Bronchial epithelial cell (primary cell): ENCODE results near the gene SLC10A7. TPM values are rescaled to one million over a fixed set of nuclear protein-coding genes. Genes with fewer than 3 reads are reported as not detected.

ENCODE experiments used
- DNase-seq: peaks from one replicate; pipeline ENCODE4 v3.0.0-alpha.2; 2010; ENCODE audit warnings: low read depth
- FAIRE-seq: peaks from 2 replicates; lab custom pipeline; 2011; peaks lifted over from hg19 to GRCh38; lab: Jason Lieb, UNC
- H3K27me3 ChIP-seq: 2 replicates; pipeline ENCODE4 v1.5.1; 2011; ENCODE audit warnings: low read length; ENCODE audit not compliant: control insufficient read depth, insufficient read depth
- H3K36me3 ChIP-seq: 2 replicates; pipeline ENCODE4 v1.5.1; 2011; ENCODE audit warnings: low read length; ENCODE audit not compliant: control insufficient read depth, insufficient read depth
- H3K4me3 ChIP-seq: 2 replicates; pipeline ENCODE4 v1.5.1; 2011; ENCODE audit warnings: mild to moderate bottlenecking, low read depth, low read length, control low read depth
- CTCF ChIP-seq: IDR thresholded peaks from 2 replicates; pipeline ENCODE4 v1.5.1; 2011; ENCODE audit warnings: mild to moderate bottlenecking, moderate library complexity, low read length, control low read depth, inconsistent platforms; ENCODE audit not compliant: insufficient read depth, severe bottlenecking
- total RNA-seq: library from RNA; depleted of rRNA; stranded (reverse); fragments of >200 nt; gene quantifications from 2 replicates; pipeline ENCODE4 v1.2.1, GENCODE V29; 2014

Gene SLC10A7
- total RNA-seq, 1 donor from 2014 or later: 7.4 TPM

DNA sequence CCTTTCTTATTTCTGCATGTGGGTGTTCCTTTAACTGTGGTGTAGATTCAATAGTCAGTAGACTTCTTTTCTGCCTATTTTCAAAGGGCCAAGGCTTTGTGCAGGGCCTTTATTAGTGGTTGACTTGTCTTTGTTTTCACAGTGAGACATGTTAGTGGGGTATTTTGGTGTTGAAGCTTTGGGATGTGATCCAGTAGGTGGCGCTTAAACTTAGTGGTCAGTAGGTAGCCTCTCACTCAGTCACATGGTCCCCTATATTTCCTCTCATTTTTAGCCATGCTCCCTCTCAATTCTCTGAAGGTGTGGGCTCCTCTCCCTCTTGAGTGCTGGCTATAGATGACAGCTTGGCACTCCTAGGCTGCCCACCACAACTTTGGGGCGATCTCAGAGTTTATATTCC, 23.4 kb upstream of the SLC10A7 start:
- H3K27me3 ChIP-seq: no peaks in the 10 kb centered on the region
- TF ChIP-seq CTCF: peak; percentile 60
- DNase-seq (peak; percentile 45), FAIRE-seq (no peak)
- H3K4me3 ChIP-seq: no peak overlapping the region
- no peaks in the 10 kb centered on the region for H3K36me3 ChIP-seq

GRCh38 chr4:146534178-146534577, 12.4 kb upstream of the SLC10A7 start:
- H3K4me3 ChIP-seq: no peak overlapping the region
- TF ChIP-seq CTCF: no peak
- DNase-seq: no peak
- H3K27me3 ChIP-seq: no peaks in the 10 kb centered on the region
- no peaks in the 10 kb centered on the region for H3K36me3 ChIP-seq
- FAIRE-seq: no peak

DNA sequence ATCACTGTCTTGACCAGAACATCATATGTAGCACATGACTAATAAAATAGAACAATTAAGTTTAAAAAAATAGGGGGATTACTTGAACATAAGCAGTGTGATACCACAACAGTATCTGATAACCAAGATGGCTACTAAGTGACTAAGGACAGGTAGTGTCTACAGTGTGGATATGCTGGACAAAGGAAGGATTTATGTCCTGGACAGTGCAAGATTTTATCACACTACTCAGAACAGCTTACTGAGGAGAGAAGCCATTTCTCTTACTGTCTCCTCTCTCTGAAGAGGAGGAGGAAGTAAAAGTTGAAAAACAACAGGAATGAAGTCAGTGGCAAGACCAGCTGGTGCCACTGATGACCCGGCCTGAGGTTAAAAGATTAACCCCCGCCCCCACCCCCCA, 4.0 kb upstream of the SLC10A7 start:
- H3K36me3 ChIP-seq: no peaks in the 10 kb centered on the region
- no peak for FAIRE-seq
- no peaks in the 10 kb centered on the region for H3K27me3 ChIP-seq
- TF ChIP-seq CTCF: no peak
- no peak overlapping the region for H3K4me3 ChIP-seq
- no peak for DNase-seq

GRCh38 chr4:146524663-146525062, 2.9 kb upstream of the SLC10A7 start:
- DNase-seq (peak; percentile 20), FAIRE-seq (no peak)
- H3K4me3 ChIP-seq: no peak overlapping the region
- no peaks in the 10 kb centered on the region for H3K27me3 ChIP-seq
- TF ChIP-seq CTCF: no peak
- H3K36me3 ChIP-seq: no peaks in the 10 kb centered on the region

DNA sequence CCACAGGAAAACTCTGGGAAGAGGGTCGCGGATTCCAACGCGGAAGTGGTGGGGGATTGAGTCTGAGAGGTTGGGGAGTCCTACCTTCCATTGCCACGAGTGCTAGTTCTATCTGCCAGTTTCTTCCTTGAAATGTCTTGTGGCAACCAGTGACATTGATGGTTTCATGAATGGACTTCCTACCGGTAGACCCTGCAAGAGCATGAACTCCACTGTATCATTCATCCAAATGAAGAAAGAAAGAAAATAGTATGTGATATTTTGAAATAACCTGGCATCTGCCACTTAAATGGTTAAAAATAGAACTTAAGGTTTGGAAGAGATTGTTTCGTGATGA, 1.1 kb upstream of the SLC10A7 start:
- H3K4me3 ChIP-seq: peak overlapping the region; percentile 82
- DNase-seq (peak; percentile 10), FAIRE-seq (no peak)
- H3K36me3 ChIP-seq: no peaks in the 10 kb centered on the region
- TF ChIP-seq CTCF: no peak
- no peaks in the 10 kb centered on the region for H3K27me3 ChIP-seq

- FAIRE-seq: no peak
- peak; percentile 63 for DNase-seq
- Histone ChIP-seq H3K27me3 (no peaks in the 10 kb centered on the region), H3K36me3 (no peaks in the 10 kb centered on the region), H3K4me3 (peak overlapping the region; percentile 82)
- no peak for TF ChIP-seq CTCF
Observed at GRCh38 chr4:146522098-146522868, 543 bp upstream of the SLC10A7 start.
